AG04449 (cell line): ENCODE results near the gene UBA1.

Experiments used
- CTCF ChIA-PET: fragments of 350-600 bp; formaldehyde crosslinking; extraction: SDS; loops from one replicate; lab custom pipeline; 2021; ENCODE audit warnings: antibody characterized with exemption; lab: Yijun Ruan, JAX
- POLR2A ChIA-PET: fragments of 400-600, 350-600 bp; formaldehyde crosslinking; extraction: SDS; loops from one replicate; lab custom pipeline; 2020; ENCODE audit warnings: antibody characterized with exemption, inconsistent platforms; lab: Yijun Ruan, JAX
- DNase-seq: peaks from one replicate; pipeline ENCODE4 v3.0.0-alpha.2; 2010; ENCODE audit warnings: low read depth, low spot score
- H3K4me3 ChIP-seq: 2 replicates; pipeline ENCODE4 v1.5.1; 2011; ENCODE audit warnings: low read depth, mild to moderate bottlenecking, control low read depth, low read length
- TF ChIP-seq, protein P1 (sequence below): IDR thresholded peaks from one replicate; pipeline ENCODE4 v1.5.1; 2011; ENCODE audit warnings: mild to moderate bottlenecking, moderate library complexity, low read length, control low read depth, inconsistent platforms; ENCODE audit not compliant: insufficient read depth; ENCODE audit errors: missing control alignments

Gene UBA1

DNA sequence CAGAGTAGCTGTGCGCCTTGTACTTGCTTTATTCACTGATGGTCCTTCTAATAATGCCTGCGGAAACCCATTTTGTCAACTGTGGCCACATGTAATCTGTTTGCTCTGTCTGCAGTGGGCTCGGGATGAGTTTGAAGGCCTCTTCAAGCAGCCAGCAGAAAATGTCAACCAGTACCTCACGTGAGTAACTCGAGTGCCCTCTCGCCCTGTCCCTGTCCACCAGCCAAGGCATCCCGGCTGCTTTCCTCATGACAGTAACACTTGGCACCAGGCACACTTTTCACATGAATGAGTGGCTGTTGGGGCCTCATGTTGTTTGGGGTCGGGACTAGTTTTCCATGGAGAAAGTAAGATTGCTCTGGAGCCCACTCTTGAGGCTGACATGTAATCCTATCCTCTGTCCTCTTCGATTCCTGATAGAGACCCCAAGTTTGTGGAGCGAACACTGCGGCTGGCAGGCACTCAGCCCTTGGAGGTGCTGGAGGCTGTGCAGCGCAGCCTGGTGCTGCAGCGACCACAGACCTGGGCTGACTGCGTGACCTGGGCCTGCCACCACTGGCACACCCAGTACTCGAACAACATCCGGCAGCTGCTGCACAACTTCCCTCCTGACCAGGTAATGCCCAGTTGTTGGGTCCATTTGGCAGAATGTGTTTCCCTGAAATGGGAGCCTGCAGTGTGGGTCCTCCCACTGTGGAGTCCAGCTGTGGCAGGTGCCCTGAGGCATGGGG is 16.0 kb downstream of the UBA1 start:
- POLR2A ChIA-PET, result no interaction called here

DNA sequence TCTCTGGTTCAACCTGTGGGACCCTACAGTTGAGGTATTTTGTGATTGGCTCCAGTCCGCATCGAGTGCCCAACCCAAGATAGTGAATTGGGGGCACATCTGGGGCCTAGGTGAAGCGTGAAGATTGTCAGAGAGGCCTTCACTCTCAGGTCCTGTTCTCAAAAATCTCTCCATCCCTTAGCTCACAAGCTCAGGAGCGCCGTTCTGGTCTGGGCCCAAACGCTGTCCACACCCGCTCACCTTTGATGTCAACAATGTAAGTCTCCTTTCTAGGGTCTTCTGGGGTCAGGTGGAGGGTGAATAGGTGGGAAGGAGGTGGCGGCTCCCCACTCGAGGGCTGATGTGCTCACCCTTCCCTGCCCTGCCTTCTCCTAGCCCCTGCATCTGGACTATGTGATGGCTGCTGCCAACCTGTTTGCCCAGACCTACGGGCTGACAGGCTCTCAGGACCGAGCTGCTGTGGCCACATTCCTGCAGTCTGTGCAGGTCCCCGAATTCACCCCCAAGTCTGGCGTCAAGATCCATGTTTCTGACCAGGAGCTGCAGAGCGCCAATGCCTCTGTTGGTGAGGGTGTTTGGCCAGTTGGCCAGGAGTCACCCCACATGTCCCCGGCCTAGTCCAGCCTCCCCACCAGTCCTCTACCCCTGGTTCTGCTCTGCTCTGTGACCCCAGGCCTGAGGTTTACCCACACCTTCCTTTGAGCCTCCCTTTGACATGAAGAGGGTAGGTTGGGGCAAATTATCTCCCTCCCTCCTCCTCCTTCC is 17.2 kb downstream of the UBA1 start:
- TF ChIP-seq, protein P1, sequence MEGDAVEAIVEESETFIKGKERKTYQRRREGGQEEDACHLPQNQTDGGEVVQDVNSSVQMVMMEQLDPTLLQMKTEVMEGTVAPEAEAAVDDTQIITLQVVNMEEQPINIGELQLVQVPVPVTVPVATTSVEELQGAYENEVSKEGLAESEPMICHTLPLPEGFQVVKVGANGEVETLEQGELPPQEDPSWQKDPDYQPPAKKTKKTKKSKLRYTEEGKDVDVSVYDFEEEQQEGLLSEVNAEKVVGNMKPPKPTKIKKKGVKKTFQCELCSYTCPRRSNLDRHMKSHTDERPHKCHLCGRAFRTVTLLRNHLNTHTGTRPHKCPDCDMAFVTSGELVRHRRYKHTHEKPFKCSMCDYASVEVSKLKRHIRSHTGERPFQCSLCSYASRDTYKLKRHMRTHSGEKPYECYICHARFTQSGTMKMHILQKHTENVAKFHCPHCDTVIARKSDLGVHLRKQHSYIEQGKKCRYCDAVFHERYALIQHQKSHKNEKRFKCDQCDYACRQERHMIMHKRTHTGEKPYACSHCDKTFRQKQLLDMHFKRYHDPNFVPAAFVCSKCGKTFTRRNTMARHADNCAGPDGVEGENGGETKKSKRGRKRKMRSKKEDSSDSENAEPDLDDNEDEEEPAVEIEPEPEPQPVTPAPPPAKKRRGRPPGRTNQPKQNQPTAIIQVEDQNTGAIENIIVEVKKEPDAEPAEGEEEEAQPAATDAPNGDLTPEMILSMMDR, result no peak
- DNase-seq, result no peak
- ChIA-PET CTCF (interaction anchor here (1.3 to 2.1 kb wide), 2 partner anchors 10 to 313 kb away, joined by 4 to 8 read pairs; no protein-coding TSS in a partner anchor), POLR2A (no interaction called here)
- H3K4me3 ChIP-seq, result no peak overlapping the region

More for the DNA sequence above, 16.0 kb downstream of the UBA1 start:
- DNase-seq, result no peak
- no peak overlapping the region for H3K4me3 ChIP-seq
- TF ChIP-seq, protein P1, result no peak
- CTCF ChIA-PET, result interaction anchor here (2.1 kb wide), 1 partner anchor 9 kb away, joined by 8 read pairs; no protein-coding TSS in a partner anchor

DNA sequence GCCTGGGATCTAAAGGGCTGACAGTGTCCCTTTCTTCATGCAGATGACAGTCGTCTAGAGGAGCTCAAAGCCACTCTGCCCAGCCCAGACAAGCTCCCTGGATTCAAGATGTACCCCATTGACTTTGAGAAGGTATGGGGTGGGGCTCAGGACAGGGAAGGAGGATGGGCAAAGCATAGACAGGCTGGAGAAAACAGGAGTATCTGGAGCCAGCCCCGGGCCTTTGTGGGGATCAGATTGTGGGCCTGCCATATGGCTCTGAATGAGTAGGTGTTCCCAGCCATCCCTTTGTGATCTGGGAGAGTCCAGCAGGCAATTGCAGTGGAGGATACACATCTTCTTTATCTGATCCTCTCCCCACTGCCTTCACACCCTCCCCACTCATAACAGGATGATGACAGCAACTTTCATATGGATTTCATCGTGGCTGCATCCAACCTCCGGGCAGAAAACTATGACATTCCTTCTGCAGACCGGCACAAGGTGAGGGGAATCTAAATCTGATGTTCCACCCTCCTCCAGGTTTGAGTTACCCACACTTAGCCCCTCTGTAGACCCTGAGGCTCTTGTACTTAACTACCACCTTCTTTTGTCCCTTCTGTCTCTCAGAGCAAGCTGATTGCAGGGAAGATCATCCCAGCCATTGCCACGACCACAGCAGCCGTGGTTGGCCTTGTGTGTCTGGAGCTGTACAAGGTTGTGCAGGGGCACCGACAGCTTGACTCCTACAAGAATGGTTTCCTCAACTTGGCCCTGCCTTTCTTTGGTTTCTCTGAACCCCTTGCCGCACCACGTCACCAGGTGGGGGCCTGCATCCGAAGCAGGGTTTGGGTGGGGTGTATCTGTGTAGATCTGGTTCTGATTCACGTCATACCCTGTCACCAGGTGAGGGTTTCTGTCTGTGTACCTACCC is 19.0 kb downstream of the UBA1 start:
- TF ChIP-seq, protein P1, result no peak
- ChIA-PET POLR2A (no interaction called here), CTCF (no interaction called here)
- no peak overlapping the region for H3K4me3 ChIP-seq
- DNase-seq, result no peak

DNA sequence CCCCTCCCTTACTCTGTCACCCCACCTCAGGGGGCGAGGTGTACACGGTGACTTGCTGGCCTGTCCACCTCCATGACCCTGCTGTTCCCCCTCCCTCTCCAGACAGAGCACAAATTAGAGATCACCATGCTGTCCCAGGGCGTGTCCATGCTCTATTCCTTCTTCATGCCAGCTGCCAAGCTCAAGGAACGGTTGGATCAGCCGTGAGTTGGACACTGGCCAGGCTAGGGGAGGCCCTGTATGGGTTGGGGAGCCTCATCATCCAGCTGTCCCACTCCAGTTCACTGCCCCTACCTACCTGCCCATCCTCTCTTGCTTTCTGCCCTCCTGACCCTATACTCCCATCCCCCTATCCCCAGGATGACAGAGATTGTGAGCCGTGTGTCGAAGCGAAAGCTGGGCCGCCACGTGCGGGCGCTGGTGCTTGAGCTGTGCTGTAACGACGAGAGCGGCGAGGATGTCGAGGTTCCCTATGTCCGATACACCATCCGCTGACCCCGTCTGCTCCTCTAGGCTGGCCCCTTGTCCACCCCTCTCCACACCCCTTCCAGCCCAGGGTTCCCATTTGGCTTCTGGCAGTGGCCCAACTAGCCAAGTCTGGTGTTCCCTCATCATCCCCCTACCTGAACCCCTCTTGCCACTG is 20.9 kb downstream of the UBA1 start:
- TF ChIP-seq, protein P1, result no peak
- ChIA-PET CTCF (interaction anchor here (1.8 kb wide), 1 partner anchor 170 kb away, joined by 7 read pairs; no protein-coding TSS in a partner anchor), POLR2A (no interaction called here)
- no peak for DNase-seq
- no peak overlapping the region for H3K4me3 ChIP-seq

DNA sequence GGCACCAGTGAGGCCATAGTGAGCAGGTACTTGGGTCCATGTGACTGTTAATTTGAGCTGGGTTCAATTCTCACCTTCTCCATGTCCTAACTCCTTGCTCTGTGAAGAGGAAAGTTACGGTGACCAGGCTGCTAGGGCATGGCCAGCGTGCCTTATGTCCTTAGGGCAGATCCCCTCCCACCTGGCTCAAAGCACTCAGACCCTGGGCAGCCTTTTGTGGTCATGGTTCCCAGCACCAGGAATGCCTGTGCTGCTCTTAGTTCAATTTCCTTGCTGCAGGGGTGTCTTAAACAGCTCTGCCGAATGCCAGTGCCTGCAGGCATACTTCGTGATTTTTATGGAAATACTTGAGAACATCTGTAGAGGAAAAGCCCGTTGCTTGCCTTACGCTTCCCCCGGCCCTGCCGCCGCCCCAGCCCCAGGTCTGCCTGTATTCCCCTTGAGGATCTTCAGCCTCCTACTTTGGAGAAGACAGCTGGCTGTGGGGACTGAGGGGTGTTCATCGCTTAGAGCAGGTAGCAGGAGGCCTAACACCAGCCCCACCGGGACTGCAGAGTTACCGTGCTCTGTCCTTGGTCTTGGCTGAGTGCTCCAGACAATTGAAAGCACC is 21.8 kb downstream of the UBA1 start:
- POLR2A ChIA-PET, result no interaction called here
- TF ChIP-seq, protein P1, result no peak
- H3K4me3 ChIP-seq, result no peak overlapping the region
- CTCF ChIA-PET, result interaction anchor here (1.8 kb wide), 1 partner anchor 169 kb away, joined by 7 read pairs; no protein-coding TSS in a partner anchor
- DNase-seq, result no peak
